Activated CD4-positive, alpha-beta T cell treated with anti-CD3 and anti-CD28 coated beads, Interleukin-2, amount 50 U/mL, for 4 hours (primary cell): ENCODE results near the gene PPIP5K2.
A peak's percentile ranks its signal among the peaks of the same experiment; 100 is the strongest.
"Not testable (repeated sequence)": the region's sequence is repeated elsewhere in the genome, so short reads cannot be mapped to it uniquely, and the experiment has no call there.

Experiments
- DNase-seq, 2 experiments: peaks; one replicate each; pipeline ENCODE4 v3.0.0-alpha.2; 2020

The PPIP5K2 gene

DNA sequence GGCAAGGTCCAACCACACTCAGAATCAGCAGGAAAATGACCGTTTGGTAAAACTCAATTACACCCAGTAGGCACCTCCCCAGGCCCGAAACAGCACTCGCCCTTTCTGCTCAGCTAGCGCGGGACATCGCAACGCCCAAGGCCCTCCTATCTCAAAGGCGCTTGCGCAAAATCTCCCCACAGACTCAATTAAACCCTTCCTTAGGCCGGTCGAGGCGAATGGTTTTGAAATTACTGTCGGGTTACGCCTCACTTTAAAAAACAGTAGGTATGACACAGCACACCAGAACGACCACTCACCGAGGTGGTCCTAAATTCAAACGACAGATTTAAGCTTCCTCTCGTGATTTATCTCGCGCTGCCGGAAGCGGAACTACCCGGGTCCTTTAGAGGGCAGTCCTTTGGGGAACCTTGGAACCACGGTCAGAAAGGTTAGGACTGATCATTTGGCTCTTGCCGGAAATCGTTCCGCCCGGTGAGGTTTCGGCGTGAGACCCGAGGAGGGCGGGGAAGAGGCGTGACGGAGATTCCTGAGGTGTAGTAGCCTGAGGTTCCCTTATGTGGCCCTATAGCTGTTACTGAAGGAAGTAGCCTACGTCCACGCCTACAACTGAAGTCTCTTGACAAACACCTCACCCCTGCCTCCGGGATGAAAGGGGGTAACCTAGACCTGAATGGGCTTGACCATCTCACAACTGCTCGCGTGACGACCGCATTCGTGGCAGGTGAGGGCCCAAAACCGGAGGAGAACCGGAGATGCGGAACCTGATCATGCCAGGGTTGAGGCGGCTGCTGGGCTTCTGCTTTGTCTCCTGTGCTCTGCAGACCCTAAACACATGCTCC lies at the start of gene PPIP5K2, which contains the start of gene GIN1:
PPIP5K2 (plus strand) TSS at position 537 of the 842 bp plus-strand sequence. CDS start 9,289 bp downstream, outside the sequence.
GIN1 (minus strand) TSS at position 374 of the 842 bp plus-strand sequence. CDS start 11,431 bp downstream, outside the sequence.
- DNase-seq = peak; percentile 96 to 97

GRCh38 chr5:103073500-103073899 lies 46.6 kb upstream of the PPIP5K2 start:
- not testable (repeated sequence) for DNase-seq

GRCh38 chr5:103075442-103075841 lies 44.7 kb upstream of the PPIP5K2 start:
- no peak for DNase-seq

DNA sequence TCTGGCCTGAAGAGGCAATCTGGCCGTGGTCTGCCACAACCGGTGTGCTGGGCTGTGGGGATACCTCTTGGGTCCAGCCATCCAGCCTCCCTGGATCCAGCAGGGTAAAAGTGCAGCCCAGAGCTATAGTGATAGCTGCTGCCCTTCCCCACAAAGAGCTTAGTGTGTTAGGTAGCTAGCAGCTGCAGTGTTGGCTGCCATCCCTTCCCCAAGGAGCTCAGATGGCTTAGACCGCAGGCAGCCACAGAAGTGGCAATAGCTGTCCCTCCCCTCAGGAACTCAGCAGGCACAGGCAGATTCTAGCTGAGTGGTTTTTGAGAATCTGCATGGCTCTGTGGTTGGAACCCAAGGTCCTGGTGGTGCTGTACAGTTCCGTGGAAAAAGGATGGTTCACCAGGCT lies 40.3 kb upstream of the PPIP5K2 start:
- DNase-seq = no peak

DNA sequence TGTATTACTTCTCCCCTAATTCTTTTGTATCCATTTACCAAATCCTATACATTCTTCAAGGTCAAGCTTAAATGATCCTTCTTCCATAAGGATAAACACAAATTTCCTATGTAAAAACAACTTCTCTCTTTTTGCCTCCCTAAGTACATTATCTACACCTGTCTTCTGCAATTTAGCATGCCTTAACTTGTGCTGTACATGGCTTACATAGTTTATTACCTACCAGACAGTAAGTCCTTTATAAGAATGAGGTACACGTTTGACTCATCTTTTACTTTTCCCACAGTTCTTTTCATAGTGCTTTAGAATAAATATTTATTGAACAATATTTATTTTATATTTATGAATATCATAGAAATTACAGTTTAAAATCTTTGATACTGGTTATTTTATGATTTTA lies 33.6 kb upstream of the PPIP5K2 start:
- DNase-seq = no peak

DNA sequence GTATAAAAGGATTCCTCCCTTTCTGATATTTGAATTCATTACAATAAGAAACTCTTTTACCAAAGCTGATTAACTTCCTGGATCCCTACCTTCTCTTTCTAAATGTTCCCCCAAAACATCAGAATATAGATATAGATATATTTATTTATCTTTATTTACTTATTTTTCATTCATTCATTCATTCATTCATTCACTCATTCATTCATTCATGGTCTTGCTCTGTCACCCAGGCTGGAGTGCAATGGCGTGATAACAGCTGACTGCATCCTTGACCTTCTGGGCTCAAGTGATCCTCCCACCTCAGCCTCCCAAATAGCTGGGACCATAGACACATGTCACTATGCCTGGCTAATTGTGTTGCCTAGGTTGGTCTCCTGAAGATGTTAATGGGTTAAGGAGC lies 30.8 kb upstream of the PPIP5K2 start:
- no peak for DNase-seq

GRCh38 chr5:103090791-103091190 lies 29.3 kb upstream of the PPIP5K2 start:
- DNase-seq = no peak

DNA sequence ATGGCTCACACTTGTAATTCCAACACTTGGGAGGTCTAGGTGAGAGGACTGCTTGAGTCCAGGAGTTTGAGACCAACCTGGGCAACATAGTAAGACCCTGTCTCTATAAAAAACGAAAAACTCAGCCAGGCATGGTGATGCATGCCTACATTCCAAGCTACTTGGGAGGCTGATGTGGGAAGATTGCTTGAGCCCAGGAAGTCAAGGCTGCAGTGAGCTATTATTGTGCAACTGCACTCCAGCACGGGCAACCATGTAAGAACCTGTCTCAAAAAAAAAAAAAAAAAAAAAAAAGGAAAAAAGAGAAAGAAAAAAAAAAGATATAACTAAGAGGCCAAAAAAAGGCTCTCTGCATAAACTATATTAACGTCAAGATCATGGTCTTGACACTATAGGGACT lies 27.4 kb upstream of the PPIP5K2 start:
- no peak for DNase-seq

- DNase-seq = no peak
These were observed 26.4 kb upstream of the PPIP5K2 start for GRCh38 chr5:103093727-103094126.

- DNase-seq = no peak
These were observed 25.4 kb upstream of the PPIP5K2 start for GRCh38 chr5:103094737-103095136.

GRCh38 chr5:103098993-103099392 lies 21.1 kb upstream of the PPIP5K2 start:
- no peak for DNase-seq

GRCh38 chr5:103101079-103101750 lies 18.9 kb upstream of the PPIP5K2 start:
- DNase-seq = no peak

GRCh38 chr5:103102234-103102633 lies 17.9 kb upstream of the PPIP5K2 start:
- DNase-seq = no peak

DNA sequence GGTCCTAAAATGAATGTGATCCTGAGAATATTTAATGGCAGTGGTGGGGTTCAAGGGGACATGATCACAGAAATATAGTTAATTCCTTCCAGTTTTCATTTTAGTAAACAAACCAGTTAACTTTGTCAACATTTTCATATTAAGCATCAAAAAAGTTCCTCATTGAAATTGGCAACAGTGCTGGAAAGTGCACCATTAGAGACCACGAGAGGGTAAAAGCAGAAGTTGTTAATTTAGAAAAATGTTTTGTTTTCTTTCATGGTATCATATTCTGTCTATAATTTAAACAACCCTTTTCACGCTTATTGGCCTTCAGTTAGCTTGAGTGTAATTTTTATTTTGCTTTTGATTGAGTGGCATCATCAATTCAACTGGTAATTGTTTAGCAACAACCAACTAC lies 12.0 kb upstream of the PPIP5K2 start:
- DNase-seq = no peak

DNA sequence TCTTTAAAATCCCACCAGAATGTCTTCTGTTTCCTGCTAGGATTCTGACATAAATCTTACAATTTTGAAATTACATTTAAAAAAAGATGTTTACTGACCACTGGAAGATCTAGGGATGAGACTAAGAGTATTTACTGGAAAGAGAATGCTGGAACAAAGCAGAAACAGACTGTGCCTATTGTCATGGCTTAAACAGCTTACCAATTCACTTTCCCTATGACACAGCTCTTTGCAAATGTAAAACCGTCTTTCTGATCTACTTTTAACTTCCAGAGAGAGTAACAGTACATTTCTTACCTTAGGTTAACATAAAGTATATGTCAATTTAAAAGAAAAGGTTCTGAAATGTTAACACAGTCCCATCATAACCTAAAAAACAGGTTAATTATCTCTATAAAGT lies 10.8 kb upstream of the PPIP5K2 start:
- no peak for DNase-seq

DNA sequence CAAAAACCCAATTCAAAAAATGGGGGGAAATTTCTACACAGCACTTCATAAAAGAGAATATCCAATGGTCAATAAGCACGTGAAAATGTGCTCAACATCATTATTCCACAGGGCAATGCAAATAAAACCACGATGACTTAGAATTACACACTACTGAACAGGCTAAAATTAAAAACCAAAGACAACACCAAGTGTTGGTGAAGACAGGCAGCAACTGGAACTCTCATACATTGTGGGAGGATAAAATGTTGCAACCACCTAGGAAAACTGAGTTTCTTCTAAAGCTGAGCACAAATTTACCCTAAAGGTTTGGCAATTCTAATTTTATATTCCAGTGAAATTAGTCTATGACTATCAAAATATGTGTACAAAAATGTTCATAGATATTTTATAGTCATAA lies 9.7 kb upstream of the PPIP5K2 start:
- no peak for DNase-seq

DNA sequence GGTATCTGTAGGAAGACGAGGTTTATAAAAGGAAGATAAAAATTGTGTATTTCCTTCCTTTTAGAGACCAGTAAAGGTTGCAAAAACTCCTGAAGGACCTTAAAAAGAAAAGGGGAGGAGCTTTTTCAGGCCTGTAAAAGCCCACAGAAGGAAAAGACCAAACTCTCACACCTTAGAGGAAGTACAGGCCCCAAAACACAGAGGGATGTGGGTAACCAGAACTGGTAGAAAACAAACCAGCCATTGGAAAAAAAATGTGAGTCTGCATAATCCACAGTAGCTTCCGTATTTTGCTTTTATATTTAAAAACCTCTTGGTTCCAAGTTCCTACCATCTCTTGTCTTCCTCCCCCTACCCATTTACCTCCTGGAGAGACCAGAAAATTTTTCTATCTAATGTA lies 8.6 kb upstream of the PPIP5K2 start:
- no peak for DNase-seq

GRCh38 chr5:103112910-103113309 lies 7.2 kb upstream of the PPIP5K2 start:
- DNase-seq = no peak

DNA sequence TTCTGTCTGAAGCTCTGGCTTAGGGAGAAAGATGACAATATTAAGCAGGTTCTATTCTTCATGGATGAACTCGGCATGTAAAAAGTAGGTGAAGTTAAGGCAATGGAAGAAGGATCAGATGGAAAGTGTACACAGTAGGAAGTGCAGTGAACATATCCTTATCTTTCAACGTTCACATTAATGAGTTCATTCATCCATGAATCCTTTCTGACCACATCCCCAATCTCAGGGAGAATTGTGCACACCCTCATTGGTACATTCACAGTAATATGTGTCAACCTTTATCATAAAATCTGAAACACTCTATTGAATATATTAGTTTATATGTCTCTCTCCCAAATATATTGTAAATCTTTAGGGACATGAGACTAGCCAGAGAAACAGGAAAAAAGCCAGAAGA lies 5.7 kb upstream of the PPIP5K2 start:
- no peak for DNase-seq

GRCh38 chr5:103117471-103117991 lies 2.6 kb upstream of the PPIP5K2 start:
- no peak for DNase-seq

DNA sequence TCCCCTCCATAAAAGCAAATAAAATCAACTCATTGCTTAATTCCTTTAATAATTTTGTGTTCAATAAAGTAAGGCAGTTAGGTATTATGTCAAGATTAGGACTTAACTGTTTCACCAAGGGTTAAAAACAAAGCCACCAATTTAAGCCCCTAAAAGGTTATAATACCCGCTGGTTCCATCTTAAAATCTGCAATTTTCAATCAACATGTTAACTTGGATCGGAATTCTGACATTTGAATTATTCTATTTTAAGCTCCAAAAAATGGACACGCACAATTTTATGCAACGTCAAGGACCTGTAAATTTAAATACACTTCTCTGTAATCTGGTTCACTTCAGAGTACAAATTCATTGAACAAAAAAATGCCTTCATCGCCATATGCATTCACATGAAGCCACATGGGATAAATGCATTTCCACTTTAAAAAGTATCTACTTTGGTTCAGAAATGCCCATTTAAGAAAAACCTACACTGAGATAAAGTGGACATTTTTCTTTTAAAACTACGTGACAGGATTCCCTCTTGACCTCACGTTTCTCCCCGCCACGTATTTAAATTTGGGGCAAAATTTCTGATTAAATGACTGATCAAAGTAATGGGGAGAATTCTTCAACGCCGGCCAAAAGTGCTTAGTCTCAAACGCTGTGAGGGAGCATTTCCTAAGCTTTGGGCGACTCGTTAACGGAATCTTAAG lies 884 bp upstream of the PPIP5K2 start:
- no peak for DNase-seq

- DNase-seq = no peak
These were observed 603 bp downstream of the PPIP5K2 start for GRCh38 chr5:103120607-103121200.

GRCh38 chr5:103122242-103122641 lies 2.1 kb downstream of the PPIP5K2 start:
- no peak for DNase-seq
